Mammary epithelial cell (primary cell): ENCODE data around the gene TRIM56.

Experiments
- EZH2 ChIP-seq: IDR thresholded peaks from 2 replicates; pipeline ENCODE4 v1.6.1; 2012; ENCODE audit warnings: low read length, inconsistent platforms, borderline replicate concordance
- TF ChIP-seq, protein P1 (sequence below), 2 donors: IDR thresholded peaks in 1 of 2; conservative IDR thresholded peaks in 1 of 2; 2 replicates each; pipeline ENCODE4 v1.5.1; 2011 to 2012; ENCODE audit warnings: inconsistent platforms in 2 of 2, low read length in 2 of 2, mild to moderate bottlenecking in 2 of 2, control low read depth in 1 of 2, low read depth in 1 of 2; ENCODE audit not compliant: insufficient read depth in 1 of 2; ENCODE audit errors: extremely low read depth in 1 of 2

DNA sequence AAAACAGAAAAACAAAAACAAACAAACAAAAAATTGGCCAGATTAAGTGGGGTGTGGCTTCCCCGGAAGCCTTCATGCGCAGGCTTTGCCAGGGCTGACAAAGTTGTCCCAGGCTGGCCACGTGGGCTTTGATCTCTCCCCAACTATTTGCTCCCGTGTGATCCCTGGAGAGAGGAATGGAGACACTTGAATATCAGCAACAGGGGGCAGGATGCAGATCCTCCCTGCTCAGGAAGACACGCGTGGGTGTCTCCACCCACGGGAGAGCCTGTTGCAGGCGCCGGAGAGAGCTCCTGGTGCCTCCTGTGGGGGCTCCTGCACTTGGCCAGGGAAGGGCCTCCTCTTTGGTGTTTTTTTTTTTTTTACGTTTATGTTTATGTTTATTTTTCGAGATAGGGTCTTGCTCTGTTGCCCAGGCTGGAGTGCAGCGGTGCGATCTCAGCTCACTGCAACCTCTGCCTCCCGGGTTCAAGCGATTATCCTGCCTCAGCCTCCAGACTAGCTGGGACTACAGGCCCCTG, 19.0 kb downstream of the TRIM56 start:
- TF ChIP-seq, protein P1, sequence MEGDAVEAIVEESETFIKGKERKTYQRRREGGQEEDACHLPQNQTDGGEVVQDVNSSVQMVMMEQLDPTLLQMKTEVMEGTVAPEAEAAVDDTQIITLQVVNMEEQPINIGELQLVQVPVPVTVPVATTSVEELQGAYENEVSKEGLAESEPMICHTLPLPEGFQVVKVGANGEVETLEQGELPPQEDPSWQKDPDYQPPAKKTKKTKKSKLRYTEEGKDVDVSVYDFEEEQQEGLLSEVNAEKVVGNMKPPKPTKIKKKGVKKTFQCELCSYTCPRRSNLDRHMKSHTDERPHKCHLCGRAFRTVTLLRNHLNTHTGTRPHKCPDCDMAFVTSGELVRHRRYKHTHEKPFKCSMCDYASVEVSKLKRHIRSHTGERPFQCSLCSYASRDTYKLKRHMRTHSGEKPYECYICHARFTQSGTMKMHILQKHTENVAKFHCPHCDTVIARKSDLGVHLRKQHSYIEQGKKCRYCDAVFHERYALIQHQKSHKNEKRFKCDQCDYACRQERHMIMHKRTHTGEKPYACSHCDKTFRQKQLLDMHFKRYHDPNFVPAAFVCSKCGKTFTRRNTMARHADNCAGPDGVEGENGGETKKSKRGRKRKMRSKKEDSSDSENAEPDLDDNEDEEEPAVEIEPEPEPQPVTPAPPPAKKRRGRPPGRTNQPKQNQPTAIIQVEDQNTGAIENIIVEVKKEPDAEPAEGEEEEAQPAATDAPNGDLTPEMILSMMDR (conservative IDR thresholded peaks at IDR 0.05 in 1 of 2, IDR thresholded peaks at IDR 0.05 in 1 of 2; ENCODE audit: extremely low read depth in 1 of 2, insufficient read depth in 1 of 2, low read depth in 1 of 2, low read length in 2 of 2): no peak
- TF ChIP-seq EZH2: no peak
